GM12864 (cell line): ENCODE measurements around the gene BLACAT1.

Experiments used
- DNase-seq: peaks from one replicate; pipeline ENCODE4 v3.0.0-alpha.2; 2011; ENCODE audit warnings: low read depth
- H3K4me3 ChIP-seq: 2 replicates; pipeline ENCODE4 v1.5.1; 2011; ENCODE audit warnings: mild to moderate bottlenecking, low read depth, low read length, control low read depth
- CTCF ChIP-seq: IDR thresholded peaks from 2 replicates; pipeline ENCODE4 v1.5.1; 2011; ENCODE audit warnings: low read depth, mild to moderate bottlenecking, moderate library complexity, low read length, control low read depth, inconsistent platforms; ENCODE audit errors: missing control alignments

The BLACAT1 gene

GRCh38 chr1:205440476-205441317, 15.1 kb downstream of the BLACAT1 start:
- TF ChIP-seq CTCF = no peak
- DNase-seq = peak; percentile 5
- no peak overlapping the region for H3K4me3 ChIP-seq

GRCh38 chr1:205440121-205440475, 15.7 kb downstream of the BLACAT1 start:
- TF ChIP-seq CTCF = no peak
- no peak for DNase-seq
- H3K4me3 ChIP-seq = no peak overlapping the region

GRCh38 chr1:205438213-205439158, 17.4 kb downstream of the BLACAT1 start:
- no peak overlapping the region for H3K4me3 ChIP-seq
- peak; percentile 29 for TF ChIP-seq CTCF
- no peak for DNase-seq

- no peak overlapping the region for H3K4me3 ChIP-seq
- no peak for TF ChIP-seq CTCF
- no peak for DNase-seq
These were observed 18.3 kb downstream of the BLACAT1 start for GRCh38 chr1:205437570-205437969.

- TF ChIP-seq CTCF = no peak
These were observed 19.0 kb downstream of the BLACAT1 start for GRCh38 chr1:205436776-205437410.

GRCh38 chr1:205435578-205436573, 20.0 kb downstream of the BLACAT1 start:
- H3K4me3 ChIP-seq = no peak overlapping the region
- TF ChIP-seq CTCF = no peak
- DNase-seq = no peak

More at GRCh38 chr1:205436776-205437410, 19.0 kb downstream of the BLACAT1 start:
- H3K4me3 ChIP-seq = no peak overlapping the region
- no peak for DNase-seq
